ENCODE results near the gene EXOG.

EXOG gene

DNA sequence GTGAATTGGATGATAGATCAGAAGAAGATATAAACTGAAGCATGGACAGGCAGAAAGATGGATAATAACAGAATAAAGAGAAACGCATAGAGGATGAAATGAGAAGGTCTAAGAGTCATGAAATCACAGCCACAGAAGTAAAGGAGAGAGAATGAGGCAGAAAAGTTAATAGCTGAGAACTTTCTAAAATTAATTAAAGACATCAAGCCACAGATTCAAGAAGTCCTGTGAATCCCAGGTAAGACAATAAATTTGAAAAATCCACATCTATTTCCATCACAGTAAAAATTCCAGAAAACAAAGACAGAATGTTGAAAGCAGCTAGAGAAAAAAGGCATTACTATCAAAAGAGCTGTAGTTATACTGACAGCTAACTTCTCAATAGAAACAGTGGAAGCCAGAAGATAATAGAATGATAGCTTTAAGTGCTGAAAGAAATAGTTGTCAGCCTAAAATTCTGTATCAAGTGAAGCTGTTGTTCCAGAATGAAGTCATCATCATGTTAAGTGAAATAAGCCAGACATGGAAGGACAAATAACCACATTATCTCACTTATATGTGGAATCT, 30.5 kb upstream of the EXOG start:
- no peak for ATAC-seq (ENCODE audit: low read depth)
- Histone ChIP-seq H3K36me3 (ENCODE audit: low read depth) (no peaks in the 10 kb centered on the region), H3K9me3 (ENCODE audit: severe bottlenecking) (peaks cover 7% of the 10 kb centered on the region), H3K4me1 (ENCODE audit: insufficient read depth, poor library complexity, severe bottlenecking) (no peaks in the 10 kb centered on the region), H3K4me3 (ENCODE audit: severe bottlenecking) (no peak overlapping the region), H3K27ac (ENCODE audit: poor library complexity, severe bottlenecking) (no peak overlapping the region), H3K27me3 (ENCODE audit: insufficient read depth, poor library complexity, severe bottlenecking) (no peaks in the 10 kb centered on the region)
- no peak for TF ChIP-seq CTCF (IDR thresholded peaks at IDR 0.05; ENCODE audit: poor library complexity, severe bottlenecking)
- no peak for DNase-seq (ENCODE audit: low spot score)

GRCh38 chr3:38468765-38469164, 27.4 kb upstream of the EXOG start:
- TF ChIP-seq CTCF (IDR thresholded peaks at IDR 0.05; ENCODE audit: poor library complexity, severe bottlenecking): no peak
- Histone ChIP-seq H3K27me3 (ENCODE audit: insufficient read depth, poor library complexity, severe bottlenecking) (no peaks in the 10 kb centered on the region), H3K36me3 (ENCODE audit: low read depth) (no peaks in the 10 kb centered on the region), H3K9me3 (ENCODE audit: severe bottlenecking) (peaks cover 7% of the 10 kb centered on the region), H3K27ac (ENCODE audit: poor library complexity, severe bottlenecking) (no peak overlapping the region), H3K4me1 (ENCODE audit: insufficient read depth, poor library complexity, severe bottlenecking) (no peaks in the 10 kb centered on the region), H3K4me3 (ENCODE audit: severe bottlenecking) (no peak overlapping the region)
- no peak for ATAC-seq (ENCODE audit: low read depth)
- no peak for DNase-seq (ENCODE audit: low spot score)

- H3K4me3 ChIP-seq (ENCODE audit: severe bottlenecking): no peak overlapping the region
Measured at GRCh38 chr3:38469852-38470251, 26.3 kb upstream of the EXOG start.

DNA sequence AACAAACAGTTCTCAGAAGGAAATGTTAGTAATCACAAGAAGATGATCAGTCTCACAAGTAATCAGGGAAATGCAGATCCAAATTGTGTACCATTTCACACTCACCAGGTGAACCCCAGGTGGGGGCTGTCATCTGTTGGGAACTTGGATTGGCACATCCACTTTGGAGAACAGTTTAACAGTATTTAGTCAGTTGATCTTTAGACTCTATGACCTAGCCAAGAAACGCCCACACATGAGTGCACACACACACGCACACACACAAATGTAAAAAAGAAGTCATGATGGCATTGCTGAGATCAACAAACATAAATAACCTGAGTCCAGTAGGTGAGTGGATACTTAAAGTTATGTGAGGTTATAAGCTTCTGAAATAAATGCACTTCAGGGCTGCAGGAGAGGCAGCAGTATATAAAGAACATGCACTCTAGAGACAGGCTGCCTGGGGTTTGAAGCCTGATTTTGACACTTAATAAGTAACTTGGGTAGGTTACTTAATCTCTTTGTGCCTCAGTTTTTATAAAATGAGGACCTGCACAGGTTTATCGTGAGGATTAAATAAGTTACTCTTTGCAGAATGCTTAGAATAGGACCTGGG, 24.8 kb upstream of the EXOG start:
- Histone ChIP-seq H3K4me3 (ENCODE audit: severe bottlenecking) (no peak overlapping the region), H3K27me3 (ENCODE audit: insufficient read depth, poor library complexity, severe bottlenecking) (no peaks in the 10 kb centered on the region), H3K4me1 (ENCODE audit: insufficient read depth, poor library complexity, severe bottlenecking) (no peaks in the 10 kb centered on the region), H3K9me3 (ENCODE audit: severe bottlenecking) (peaks cover 7% of the 10 kb centered on the region), H3K27ac (ENCODE audit: poor library complexity, severe bottlenecking) (no peak overlapping the region), H3K36me3 (ENCODE audit: low read depth) (no peaks in the 10 kb centered on the region)
- DNase-seq (ENCODE audit: low spot score) (no peak), ATAC-seq (ENCODE audit: low read depth) (no peak)
- TF ChIP-seq CTCF (IDR thresholded peaks at IDR 0.05; ENCODE audit: poor library complexity, severe bottlenecking): no peak

More at GRCh38 chr3:38469852-38470251, 26.3 kb upstream of the EXOG start:
- no peak overlapping the region for H3K27ac ChIP-seq (ENCODE audit: poor library complexity, severe bottlenecking)
- H3K4me1 ChIP-seq (ENCODE audit: insufficient read depth, poor library complexity, severe bottlenecking): no peaks in the 10 kb centered on the region
- no peak for TF ChIP-seq CTCF (IDR thresholded peaks at IDR 0.05; ENCODE audit: poor library complexity, severe bottlenecking)
- no peaks in the 10 kb centered on the region for H3K27me3 ChIP-seq (ENCODE audit: insufficient read depth, poor library complexity, severe bottlenecking)
- H3K9me3 ChIP-seq (ENCODE audit: severe bottlenecking): peaks cover 7% of the 10 kb centered on the region
- ATAC-seq (ENCODE audit: low read depth): no peak
- no peak for DNase-seq (ENCODE audit: low spot score)
- H3K36me3 ChIP-seq (ENCODE audit: low read depth): no peaks in the 10 kb centered on the region

GRCh38 chr3:38472342-38472741, 23.8 kb upstream of the EXOG start:
- TF ChIP-seq CTCF (IDR thresholded peaks at IDR 0.05; ENCODE audit: poor library complexity, severe bottlenecking): no peak
- ATAC-seq (ENCODE audit: low read depth) (no peak), DNase-seq (ENCODE audit: low spot score) (no peak)
- Histone ChIP-seq H3K27ac (ENCODE audit: poor library complexity, severe bottlenecking) (no peak overlapping the region), H3K27me3 (ENCODE audit: insufficient read depth, poor library complexity, severe bottlenecking) (no peaks in the 10 kb centered on the region), H3K4me1 (ENCODE audit: insufficient read depth, poor library complexity, severe bottlenecking) (no peaks in the 10 kb centered on the region), H3K4me3 (ENCODE audit: severe bottlenecking) (no peak overlapping the region), H3K9me3 (ENCODE audit: severe bottlenecking) (peaks cover 7% of the 10 kb centered on the region), H3K36me3 (ENCODE audit: low read depth) (no peaks in the 10 kb centered on the region)
